ENCODE measurements around the gene PZP. TPM values are rescaled to one million over a fixed set of nuclear protein-coding genes. Genes with fewer than 3 reads are reported as not detected.

PZP gene
- total and polyA plus RNA-seq, 2 experiments from 2014 or later, result 0.92 TPM; not detected in 1

- TF ChIP-seq STAT1 (IDR thresholded peaks at IDR 0.05; ENCODE audit: unreplicated experiment), result no peak
- no peak for TF ChIP-seq ZNF114 (CRISPR knock-in tag; IDR thresholded peaks at IDR 0.05)
- no peak for TF ChIP-seq CREB1 (CRISPR knock-in tag; IDR thresholded peaks at IDR 0.05; ENCODE audit: low read depth)
- no peak for TF ChIP-seq EZH2phosphoT487 (IDR thresholded peaks at IDR 0.05; ENCODE audit: unreplicated experiment)
- no peak for TF ChIP-seq REST (IDR thresholded peaks at IDR 0.05; ENCODE audit: unreplicated experiment)
- TF ChIP-seq CTCF (conservative IDR thresholded peaks at IDR 0.05; ENCODE audit: low read depth in 2 of 2), result no peak
Observed at GRCh38 chr12:9122091-9122609, 86.0 kb downstream of the PZP start (continued).

- Histone ChIP-seq H2AFZ (no peak overlapping the region), H3K27me3 (ENCODE audit: insufficient read depth) (no peaks in the 10 kb centered on the region), H3K27ac (ENCODE audit: low read depth) (no peak overlapping the region), H3K79me2 (replicated peaks; ENCODE audit: insufficient read depth) (no peaks in the 10 kb centered on the region), H3K9me2 (ENCODE audit: insufficient read depth) (no peaks in the 10 kb centered on the region), H3K4me2 (no peak overlapping the region), H3K4me1 (ENCODE audit: insufficient read depth) (0 out of 2 replicates have a peak, but pooled peaks cover 6% of the 10 kb centered on the region), H4K20me1 (replicated peaks; ENCODE audit: insufficient read depth) (no peaks in the 10 kb centered on the region), H3F3A (replicated peaks; ENCODE audit: low read depth) (no peaks in the 10 kb centered on the region), H3K36me3 (ENCODE audit: insufficient read depth) (no peaks in the 10 kb centered on the region), H3K4me3 (no peak overlapping the region)
- DNase-seq (ENCODE audit: low spot score) (no peak), ATAC-seq (no peak)
- Mint-ChIP-seq H3K27me3 (ENCODE audit: insufficient read depth, low read depth, poor library complexity) (no peaks in the 10 kb centered on the region), H3K9me3 (no peaks in the 10 kb centered on the region), H3K36me3 (ENCODE audit: low read depth) (no peaks in the 10 kb centered on the region; the same call in 2 of the 3 replicates), H3K4me3 (no peak overlapping the region), H3K4me1 (peaks cover 14% of the 10 kb centered on the region), H3K27ac (no peak overlapping the region)
- TF ChIP-seq POLR2AphosphoS5 (IDR thresholded peaks at IDR 0.05; ENCODE audit: low read depth), result no peak
- no peak for TF ChIP-seq JUNB (IDR thresholded peaks at IDR 0.05; ENCODE audit: unreplicated experiment)
- TF ChIP-seq STAT1 (IDR thresholded peaks at IDR 0.05; ENCODE audit: unreplicated experiment), result no peak
- TF ChIP-seq NANOG (IDR thresholded peaks at IDR 0.05; ENCODE audit: borderline replicate concordance), result no peak
- no peak for TF ChIP-seq ZNF114 (CRISPR knock-in tag; IDR thresholded peaks at IDR 0.05)
- no peak for TF ChIP-seq ZNF331 (CRISPR knock-in tag; IDR thresholded peaks at IDR 0.05; ENCODE audit: low read depth)
- no peak for TF ChIP-seq ZNF462 (CRISPR knock-in tag; IDR thresholded peaks at IDR 0.05)
- no peak for TF ChIP-seq EZH2phosphoT487 (IDR thresholded peaks at IDR 0.05; ENCODE audit: unreplicated experiment)
Observed at GRCh38 chr12:9120487-9121184, 87.6 kb downstream of the PZP start.

All from GM23338 (cell line).